Parathyroid adenoma (tissue), 2 donors: Measurements from ENCODE around the gene TACC3.

Source experiments
- H2AFZ ChIP-seq: fragments of 300-600 bp; sonication (generic); one replicate; pipeline ENCODE4 v1.7.0; 2017; ENCODE audit warnings: antibody characterized with exemption, mild to moderate bottlenecking
- H3K27ac ChIP-seq: fragments of 300-600 bp; sonication (generic); one replicate; pipeline ENCODE4 v1.7.0; 2017
- H3K27me3 ChIP-seq: fragments of 300-600 bp; sonication (generic); one replicate; pipeline ENCODE4 v1.7.0; 2017; ENCODE audit warnings: low read length; ENCODE audit not compliant: control insufficient read depth, insufficient read depth
- H3K36me3 ChIP-seq: fragments of 300-600 bp; sonication (generic); one replicate; pipeline ENCODE4 v1.7.0; 2017; ENCODE audit warnings: low read length; ENCODE audit not compliant: control insufficient read depth, insufficient read depth
- H3K4me1 ChIP-seq: fragments of 300-600 bp; sonication (generic); one replicate; pipeline ENCODE4 v1.7.0; 2017; ENCODE audit warnings: control low read depth
- H3K4me2 ChIP-seq: fragments of 300-600 bp; sonication (generic); one replicate; pipeline ENCODE4 v1.7.0; 2017; ENCODE audit warnings: low read length
- H3K4me3 ChIP-seq: fragments of 300-600 bp; sonication (generic); one replicate; pipeline ENCODE4 v1.7.0; 2017; ENCODE audit warnings: low read depth, low read length
- H3K79me2 ChIP-seq: fragments of 300-600 bp; sonication (generic); one replicate; pipeline ENCODE4 v1.7.0; 2017; ENCODE audit warnings: control low read depth
- H3K9ac ChIP-seq: fragments of 300-600 bp; sonication (generic); one replicate; pipeline ENCODE4 v1.7.0; 2017; ENCODE audit warnings: mild to moderate bottlenecking
- H3K9me3 ChIP-seq: fragments of 300-600 bp; sonication (generic); one replicate; pipeline ENCODE4 v1.7.0; 2017; ENCODE audit warnings: low read length; ENCODE audit not compliant: control insufficient read depth
- CTCF ChIP-seq: fragments of 300-600 bp; sonication (generic); IDR thresholded peaks from one replicate; pipeline ENCODE4 v1.7.0; 2017; ENCODE audit warnings: antibody characterized with exemption, mild to moderate bottlenecking
- donor health status: primary hyperparathyroidism.

Gene TACC3

GRCh38 chr4:1727117-1728031 lies 6.1 kb downstream of the TACC3 start:
- Histone ChIP-seq H3K27me3 (no peaks in the 10 kb centered on the region), H3K9ac (no peak overlapping the region), H3K4me2 (no peak overlapping the region), H3K79me2 (peaks cover 2% of the 10 kb centered on the region), H3K9me3 (no peaks in the 10 kb centered on the region), H3K4me1 (peaks cover 2% of the 10 kb centered on the region), H3K36me3 (no peaks in the 10 kb centered on the region), H2AFZ (no peak overlapping the region), H3K27ac (no peak overlapping the region), H3K4me3 (no peak overlapping the region)
- TF ChIP-seq CTCF: no peak

- H3K36me3 ChIP-seq: no peaks in the 10 kb centered on the region
- peaks cover 2% of the 10 kb centered on the region for H3K4me1 ChIP-seq
- no peak overlapping the region for H3K9ac ChIP-seq
- H3K79me2 ChIP-seq: peaks cover 2% of the 10 kb centered on the region
- no peak overlapping the region for H3K27ac ChIP-seq
- H3K4me3 ChIP-seq: no peak overlapping the region
- no peak for TF ChIP-seq CTCF
- H3K4me2 ChIP-seq: no peak overlapping the region
- H3K9me3 ChIP-seq: no peaks in the 10 kb centered on the region
- no peak overlapping the region for H2AFZ ChIP-seq
- no peaks in the 10 kb centered on the region for H3K27me3 ChIP-seq
Observed at GRCh38 chr4:1728061-1728980, 7.0 kb downstream of the TACC3 start.

- Histone ChIP-seq H3K4me1 (peaks cover 2% of the 10 kb centered on the region), H3K4me3 (no peak overlapping the region), H3K4me2 (no peak overlapping the region), H3K27ac (no peak overlapping the region), H3K9me3 (no peaks in the 10 kb centered on the region), H3K79me2 (peaks cover 2% of the 10 kb centered on the region), H2AFZ (no peak overlapping the region), H3K27me3 (no peaks in the 10 kb centered on the region), H3K36me3 (no peaks in the 10 kb centered on the region), H3K9ac (no peak overlapping the region)
- no peak for TF ChIP-seq CTCF
Observed at GRCh38 chr4:1730532-1731135, 9.3 kb downstream of the TACC3 start.

- no peak overlapping the region for H2AFZ ChIP-seq
- no peak overlapping the region for H3K27ac ChIP-seq
- no peak overlapping the region for H3K9ac ChIP-seq
- H3K27me3 ChIP-seq: no peaks in the 10 kb centered on the region
- H3K79me2 ChIP-seq: peaks cover 2% of the 10 kb centered on the region
- H3K9me3 ChIP-seq: no peaks in the 10 kb centered on the region
- H3K36me3 ChIP-seq: no peaks in the 10 kb centered on the region
- H3K4me3 ChIP-seq: no peak overlapping the region
- H3K4me2 ChIP-seq: no peak overlapping the region
- no peak for TF ChIP-seq CTCF
- peaks cover 2% of the 10 kb centered on the region for H3K4me1 ChIP-seq
Observed at GRCh38 chr4:1731180-1731579, 9.9 kb downstream of the TACC3 start.
